Measurements from ENCODE around the gene ZNF473. TPM values are rescaled to one million over a fixed set of nuclear protein-coding genes. Genes with fewer than 3 reads are reported as not detected.
A peak's percentile ranks its signal among the peaks of the same experiment; 100 is the strongest.

The ZNF473 gene
- total RNA-seq, 1 experiment from 2014 or later: 27.2 TPM

GRCh38 chr19:49978324-49978723 lies 47.5 kb upstream of the ZNF473 start:
- no TSS peak for BruUV-seq (replicated peaks)
- TF ChIP-seq CTCF (IDR thresholded peaks at IDR 0.05; ENCODE audit: unreplicated experiment): no peak
- CTCF ChIA-PET: no interaction called here
- H3K27me3 Mint-ChIP-seq (ENCODE audit: unreplicated experiment): no peaks in the 10 kb centered on the region
- no peaks in the 10 kb centered on the region for H3K9me3 Mint-ChIP-seq (ENCODE audit: low read depth, unreplicated experiment)
- no peak overlapping the region for H3K27ac Mint-ChIP-seq (ENCODE audit: unreplicated experiment)
- DNase-seq: no peak
- no peaks in the 10 kb centered on the region for H3K4me1 Mint-ChIP-seq (ENCODE audit: low read depth, unreplicated experiment)
- H3K36me3 Mint-ChIP-seq (ENCODE audit: insufficient read depth, unreplicated experiment): peaks cover 42% of the 10 kb centered on the region
- no peak overlapping the region for H3K4me3 Mint-ChIP-seq (ENCODE audit: low read depth, unreplicated experiment)
- intact Hi-C loops (cut with micrococcal nuclease; ENCODE audit: unreplicated experiment): no loop called here

- CTCF ChIA-PET: interaction anchor here (0.6 kb wide), 1 partner anchor 88 kb away, joined by 6 read pairs; no protein-coding TSS in a partner anchor
- H3K9me3 Mint-ChIP-seq (ENCODE audit: low read depth, unreplicated experiment): no peaks in the 10 kb centered on the region
- H3K27me3 Mint-ChIP-seq (ENCODE audit: unreplicated experiment): no peaks in the 10 kb centered on the region
- H3K36me3 Mint-ChIP-seq (ENCODE audit: insufficient read depth, unreplicated experiment): peaks cover 26% of the 10 kb centered on the region
- intact Hi-C loops (cut with micrococcal nuclease; ENCODE audit: unreplicated experiment): no loop called here
- H3K4me3 Mint-ChIP-seq (ENCODE audit: low read depth, unreplicated experiment): no peak overlapping the region
- no peak overlapping the region for H3K27ac Mint-ChIP-seq (ENCODE audit: unreplicated experiment)
- no peak for DNase-seq
- TF ChIP-seq CTCF (IDR thresholded peaks at IDR 0.05; ENCODE audit: unreplicated experiment): no peak
- BruUV-seq (replicated peaks): no TSS peak
- no peaks in the 10 kb centered on the region for H3K4me1 Mint-ChIP-seq (ENCODE audit: low read depth, unreplicated experiment)
These were observed 43.9 kb upstream of the ZNF473 start for GRCh38 chr19:49981603-49982593.

- intact Hi-C loops (cut with micrococcal nuclease; ENCODE audit: unreplicated experiment): loop anchor here (1.0 kb wide), 1 partner anchor 46 kb away; no protein-coding TSS in a partner anchor
- peak; percentile 97 for TF ChIP-seq CTCF (IDR thresholded peaks at IDR 0.05; ENCODE audit: unreplicated experiment)
- H3K4me3 Mint-ChIP-seq (ENCODE audit: low read depth, unreplicated experiment): no peak overlapping the region
These were observed 42.1 kb upstream of the ZNF473 start for GRCh38 chr19:49983645-49984229.

GRCh38 chr19:49984491-49984890 lies 41.3 kb upstream of the ZNF473 start:
- DNase-seq: no peak
- intact Hi-C loops (cut with micrococcal nuclease; ENCODE audit: unreplicated experiment): no loop called here
- H3K27ac Mint-ChIP-seq (ENCODE audit: unreplicated experiment): no peak overlapping the region
- no peak for TF ChIP-seq CTCF (IDR thresholded peaks at IDR 0.05; ENCODE audit: unreplicated experiment)
- no peaks in the 10 kb centered on the region for H3K4me1 Mint-ChIP-seq (ENCODE audit: low read depth, unreplicated experiment)
- no TSS peak for BruUV-seq (replicated peaks)
- no peak overlapping the region for H3K4me3 Mint-ChIP-seq (ENCODE audit: low read depth, unreplicated experiment)
- no peaks in the 10 kb centered on the region for H3K27me3 Mint-ChIP-seq (ENCODE audit: unreplicated experiment)
- H3K9me3 Mint-ChIP-seq (ENCODE audit: low read depth, unreplicated experiment): no peaks in the 10 kb centered on the region
- CTCF ChIA-PET: no interaction called here
- peaks cover 29% of the 10 kb centered on the region for H3K36me3 Mint-ChIP-seq (ENCODE audit: insufficient read depth, unreplicated experiment)

More at GRCh38 chr19:49983645-49984229, 42.1 kb upstream of the ZNF473 start:
- Mint-ChIP-seq H3K4me1 (ENCODE audit: low read depth, unreplicated experiment) (no peaks in the 10 kb centered on the region), H3K27me3 (ENCODE audit: unreplicated experiment) (no peaks in the 10 kb centered on the region), H3K36me3 (ENCODE audit: insufficient read depth, unreplicated experiment) (peaks cover 28% of the 10 kb centered on the region), H3K27ac (ENCODE audit: unreplicated experiment) (no peak overlapping the region), H3K9me3 (ENCODE audit: low read depth, unreplicated experiment) (no peaks in the 10 kb centered on the region)
- CTCF ChIA-PET: no interaction called here
- peak; percentile 85 for DNase-seq
- BruUV-seq (replicated peaks): no TSS peak

Data from Calu3 (cell line).